ENCODE results near the gene COL8A2.

- no peak for TF ChIP-seq CTCF (IDR thresholded peaks at IDR 0.05 in 4 of 5, conservative IDR thresholded peaks at IDR 0.05 in 1 of 5)
- TF ChIP-seq POLR2A (IDR thresholded peaks at IDR 0.05): no peak
These were observed 41.2 kb downstream of the COL8A2 start, which contains the start of gene TEKT2 for GRCh38 chr1:36083635-36084496.
